K562 (cell line): Measurements from ENCODE around the gene CHORDC1. TPM values are rescaled to one million over a fixed set of nuclear protein-coding genes. Genes with fewer than 3 reads are reported as not detected.
A peak's percentile ranks its signal among the peaks of the same experiment; 100 is the strongest.

Source experiments
- ATAC-seq: fragments of 200-7000 bp; cut with Tn5 transposase; 3 replicates; pipeline ENCODE4 v1.9.1; 2020; ENCODE audit warnings: moderate library complexity
- BruUV-seq: library from RNA; stranded (reverse); fragments of 400-500 nt; replicated peaks from 2 replicates; lab custom pipeline; 2021; lab: Mats Ljungman, UMichigan
- CTCF ChIA-PET: fragments of 300-600 bp; formaldehyde crosslinking; extraction: SDS; loops from one replicate; lab custom pipeline; 2021; ENCODE audit warnings: low intra/inter-chr PET ratio; lab: Yijun Ruan, JAX
- POLR2A ChIA-PET: fragments of 300-600, 350-650 bp; sonication (Branson Sonifier 250); formaldehyde crosslinking; extraction: SDS; loops from one replicate; lab custom pipeline; 2021; ENCODE audit warnings: antibody characterized with exemption, inconsistent platforms; lab: Yijun Ruan, JAX
- DNase-seq, 4 experiments: peaks; one replicate each; pipeline versions ENCODE4 v3.0.0 to v3.0.0-alpha.2; 2011 to 2018; ENCODE audit warnings: low spot score in 3 of 4, mixed read lengths in 3 of 4; ENCODE audit errors: extremely low read depth in 1 of 4
- FAIRE-seq: peaks from 2 replicates; lab custom pipeline; 2011; peaks lifted over from hg19 to GRCh38; lab: Jason Lieb, UNC
- H2AFZ ChIP-seq: 2 replicates; pipeline ENCODE4 v1.6.0; 2011; ENCODE audit warnings: low read depth, low read length, control low read depth, inconsistent platforms
- H3K27ac ChIP-seq: fragments of 200-600 bp; 3 replicates; pipeline ENCODE4 v1.8.0; 2011; ENCODE audit warnings: low read depth, mild to moderate bottlenecking, control low read depth, inconsistent platforms, low read length, moderate library complexity, mixed read lengths; ENCODE audit errors: extremely low read depth
- H3K27me3 ChIP-seq, 2 experiments: fragments of 300-600 bp in 1 of 2; 2 replicates in 1 of 2; 3 replicates in 1 of 2; pipeline versions ENCODE4 v1.6.0 to v1.8.0; 2011; ENCODE audit warnings: inconsistent platforms in 2 of 2, low read length in 2 of 2, mild to moderate bottlenecking in 1 of 2, mixed read lengths in 1 of 2, moderate library complexity in 1 of 2; ENCODE audit not compliant: control insufficient read depth in 2 of 2, insufficient read depth in 2 of 2
- H3K36me3 ChIP-seq: fragments of 300-600 bp; 3 replicates; pipeline ENCODE4 v1.8.0; 2011; ENCODE audit warnings: mild to moderate bottlenecking, low read length, inconsistent platforms; ENCODE audit not compliant: control insufficient read depth, insufficient read depth
- H3K4me1 ChIP-seq, 2 experiments: fragments of 200-600 bp in 1 of 2; replicated peaks in 1 of 2; 2 replicates in 1 of 2; 3 replicates in 1 of 2; pipeline versions ENCODE4 v1.5.1 to v1.8.0; 2011; ENCODE audit warnings: inconsistent platforms in 2 of 2, low read length in 2 of 2, mild to moderate bottlenecking in 1 of 2, mixed read lengths in 1 of 2, moderate library complexity in 1 of 2; ENCODE audit not compliant: control insufficient read depth in 2 of 2, insufficient read depth in 2 of 2
- H3K4me2 ChIP-seq: 2 replicates; pipeline ENCODE4 v1.6.1; 2011; ENCODE audit warnings: low read length, control low read depth, inconsistent platforms, mixed read lengths; ENCODE audit not compliant: insufficient read depth
- H3K4me3 ChIP-seq: fragments of 200-600 bp; sonication (generic), shearing (Covaris generic); 2 replicates; pipeline ENCODE4 v1.5.1; 2016; ENCODE audit warnings: control low read depth, inconsistent platforms
- H3K79me2 ChIP-seq: fragments of 200-600 bp; 3 replicates; pipeline ENCODE4 v1.8.0; 2011; ENCODE audit warnings: low read length, inconsistent platforms; ENCODE audit not compliant: control insufficient read depth, insufficient read depth
- H3K9ac ChIP-seq, 2 experiments: 2 replicates each; pipeline versions ENCODE4 v1.6.0 to v1.6.1; 2011; ENCODE audit warnings: low read depth in 2 of 2, low read length in 2 of 2, control low read depth in 1 of 2, inconsistent platforms in 1 of 2, mild to moderate bottlenecking in 1 of 2, mixed read lengths in 1 of 2; ENCODE audit not compliant: insufficient read depth in 1 of 2
- H3K9me1 ChIP-seq: one replicate; pipeline ENCODE4 v1.6.0; 2011; ENCODE audit warnings: inconsistent platforms, mild to moderate bottlenecking, low read length, moderate library complexity; ENCODE audit not compliant: control insufficient read depth, insufficient read depth
- H3K9me3 ChIP-seq: replicated peaks from 2 replicates; pipeline ENCODE4 v1.5.1; 2011; ENCODE audit warnings: low read depth, low read length, inconsistent platforms; ENCODE audit not compliant: control insufficient read depth, insufficient read depth
- H4K20me1 ChIP-seq: replicated peaks from 2 replicates; pipeline ENCODE4 v1.6.1; 2011; ENCODE audit warnings: low read length, inconsistent platforms, mixed read lengths; ENCODE audit not compliant: control insufficient read depth, insufficient read depth
- CREBBP ChIP-seq: IDR thresholded peaks from one replicate; pipeline ENCODE4 v1.6.1; 2012; ENCODE audit warnings: low read depth, mild to moderate bottlenecking, control low read depth, inconsistent platforms, low read length
- ZNF609 ChIP-seq: sonication (generic); formaldehyde crosslinking; IDR thresholded peaks from 2 replicates; pipeline ENCODE4 v1.8.1; 2023; ENCODE audit warnings: missing genetic modification reagents, mild to moderate bottlenecking, borderline replicate concordance
- WGBS: fragments of 100-300 bp; shearing (Covaris generic); methylation state at CpG from one replicate; pipeline ENCODE4 v1.1.6; 2016; ENCODE audit warnings: low coverage, mixed read lengths; ENCODE audit not compliant: insufficient coverage; ENCODE audit errors: missing lambda C conversion rate; 5-methylcytosine and 5-hydroxymethylcytosine counted together
- in situ Hi-C: fragments of 300-500 bp; cut with MboI; formaldehyde crosslinking; loops from 4 replicates; pipeline ENCODE4 v1.15.0; 2018; ENCODE audit warnings: inconsistent platforms, mixed read lengths
- intact Hi-C: fragments of 100-400 bp; cut with micrococcal nuclease; formaldehyde crosslinking; loops from 2 replicates; pipeline ENCODE4 v1.14.2; 2022
- polyA plus RNA-seq, 8 experiments: library from polyadenylated mRNA; depleted of rRNA in 4 of 8; stranded (reverse) in 5 of 8; unstranded in 3 of 8; fragments of >200 nt; fragmentation: Nextera tagmentation in 2 of 8; fragmentation: Illumina TruSeq in 1 of 8; extraction: Ambion mirVana in 2 of 8; extraction: Trizol in 1 of 8; gene quantifications; 2 replicates each; pipeline versions ENCODE4 v1.2.1 to v1.2.3, GENCODE V29; 2011 to 2014; ENCODE audit warnings: inconsistent platforms in 1 of 8, missing spikeins in 1 of 8
- total RNA-seq, 7 experiments: library from RNA; depleted of rRNA in 6 of 7; stranded (reverse); fragments of >200 nt in 6 of 7; fragmentation: Illumina TruSeq in 2 of 7; extraction: Trizol in 2 of 7; gene quantifications; 2 replicates each; pipeline versions ENCODE4 v1.2.1 to v1.2.3, GENCODE V29; 2011 to 2021; ENCODE audit warnings: low replicate concordance in 1 of 7

The CHORDC1 gene
- total and polyA plus RNA-seq, 9 of the 15 experiments (the other 6 are each of a cell fraction or from before 2014, with no cell fraction given), result 68.7 to 148 (median 112) TPM

DNA sequence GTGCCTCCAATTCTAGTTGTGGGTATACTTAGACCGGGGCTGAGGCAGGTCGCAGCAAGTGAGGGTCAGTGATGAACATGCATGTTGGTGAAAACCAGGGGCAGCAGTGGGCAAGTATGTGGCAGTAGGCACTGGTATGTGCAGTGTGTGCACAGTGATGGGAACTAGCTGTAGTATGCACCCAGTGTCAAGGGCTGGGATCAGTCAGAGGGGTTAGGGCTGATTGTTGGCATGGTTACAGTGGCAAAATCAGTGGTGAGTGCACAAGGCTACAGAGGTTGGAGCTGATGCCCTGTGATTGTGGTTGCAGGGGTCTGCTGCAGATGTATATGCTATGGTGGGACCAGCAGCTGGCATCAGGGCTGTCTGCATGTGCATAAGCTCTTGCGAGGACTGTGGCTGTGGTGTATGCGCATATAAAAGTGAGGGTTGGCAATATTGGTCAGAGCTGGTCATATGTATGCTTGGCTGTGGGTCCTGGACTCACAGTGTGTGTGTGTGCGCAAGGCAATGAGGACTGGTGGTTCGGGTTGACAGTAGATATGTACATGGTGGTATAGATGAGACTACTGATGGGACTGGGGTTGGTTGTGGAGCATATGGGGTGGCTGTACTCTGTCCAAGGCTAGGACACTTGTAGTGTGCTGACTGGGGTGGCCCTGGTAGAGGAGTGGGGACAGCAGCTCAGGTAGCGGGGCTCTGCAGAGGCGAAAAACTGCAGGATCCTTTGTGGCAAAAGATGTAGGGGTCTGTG is 33.7 kb upstream of the CHORDC1 start:
- Histone ChIP-seq H3K27me3 (peaks cover 0 to 13% of the 10 kb centered on the region in 2 experiments; a peak in 2 of 5 replicates), H3K9ac (no peak overlapping the region), H3K4me3 (no peak overlapping the region), H2AFZ (no peak overlapping the region), H3K36me3 (no peaks in the 10 kb centered on the region), H4K20me1 (no peaks in the 10 kb centered on the region), H3K4me1 (no peaks in the 10 kb centered on the region), H3K79me2 (no peaks in the 10 kb centered on the region), H3K27ac (no peak overlapping the region), H3K9me1 (no peaks in the 10 kb centered on the region), H3K4me2 (no peak overlapping the region), H3K9me3 (no peaks in the 10 kb centered on the region)
- FAIRE-seq (no peak), DNase-seq (no peak), ATAC-seq (peak; percentile 57)
- WGBS, result 1% methylated on average over 7 of the region's 8 CpGs
- in situ Hi-C loops, result no loop called here
- ChIA-PET POLR2A (interaction anchor here (0.8 kb wide), 1 partner anchor 1051 kb away, joined by 3 read pairs; no protein-coding TSS in a partner anchor), CTCF (no interaction called here)
- TF ChIP-seq ZNF609 (CRISPR knock-in tag) (no peak), CREBBP (peak; percentile 96)
- BruUV-seq, result no TSS peak
- intact Hi-C loops, result no loop called here
